Measurements from ENCODE around the gene SLCO4A1.

- TF ChIP-seq POLR2A (IDR thresholded peaks at IDR 0.05; ENCODE audit: low read length) (no peak), GATA1 (IDR thresholded peaks at IDR 0.05; ENCODE audit: low read depth, low read length) (no peak)
Observed at GRCh38 chr20:62611819-62612218, 30.5 kb upstream of the SLCO4A1 start.
